H9 (cell line): ENCODE results near the gene HCAR1. TPM values are rescaled to one million over a fixed set of nuclear protein-coding genes. Genes with fewer than 3 reads are reported as not detected.

Experiments used
- DNase-seq: peaks from one replicate; pipeline ENCODE4 v3.0.0-alpha.2; 2017
- H2AFZ ChIP-seq: one replicate; pipeline ENCODE4 v1.6.1; 2013; ENCODE audit warnings: mild to moderate bottlenecking, low read length, control low read depth, moderate library complexity
- H2AK5ac ChIP-seq: 2 replicates; pipeline ENCODE4 v1.6.1; 2013; ENCODE audit warnings: low read length, control low read depth, mixed read lengths; ENCODE audit not compliant: insufficient read length
- H2BK120ac ChIP-seq: one replicate; pipeline ENCODE4 v1.6.1; 2013; ENCODE audit warnings: low read depth, mild to moderate bottlenecking, low read length, control low read depth, inconsistent platforms; ENCODE audit not compliant: poor library complexity, severe bottlenecking
- H2BK12ac ChIP-seq: 2 replicates; pipeline ENCODE4 v1.6.1; 2013; ENCODE audit warnings: low read length, control low read depth, mixed read lengths, low read depth; ENCODE audit not compliant: insufficient read length
- H2BK15ac ChIP-seq: 2 replicates; pipeline ENCODE4 v1.6.1; 2013; ENCODE audit warnings: low read depth, low read length, control low read depth
- H2BK20ac ChIP-seq: one replicate; pipeline ENCODE4 v1.6.1; 2013; ENCODE audit warnings: low read depth, mild to moderate bottlenecking, low read length, control low read depth, inconsistent platforms; ENCODE audit not compliant: poor library complexity, severe bottlenecking
- H2BK5ac ChIP-seq: 2 replicates; pipeline ENCODE4 v1.6.1; 2013; ENCODE audit warnings: low read length, control low read depth, mixed read lengths; ENCODE audit not compliant: insufficient read length
- H3K14ac ChIP-seq: 2 replicates; pipeline ENCODE4 v1.6.1; 2013; ENCODE audit warnings: low read length, control low read depth; ENCODE audit not compliant: insufficient read depth
- H3K18ac ChIP-seq: 2 replicates; pipeline ENCODE4 v1.6.1; 2013; ENCODE audit warnings: low read depth, mild to moderate bottlenecking, mixed read lengths, low read length, control low read depth; ENCODE audit not compliant: insufficient read length
- H3K23ac ChIP-seq: 2 replicates; pipeline ENCODE4 v1.6.1; 2013; ENCODE audit warnings: low read length, control low read depth, mixed read lengths, low read depth; ENCODE audit not compliant: insufficient read length
- H3K23me2 ChIP-seq: 2 replicates; pipeline ENCODE4 v1.6.1; 2013; ENCODE audit warnings: low read depth, mild to moderate bottlenecking, mixed read lengths, low read length, control low read depth; ENCODE audit not compliant: insufficient read length, poor library complexity, severe bottlenecking
- H3K27ac ChIP-seq: 2 replicates; pipeline ENCODE4 v1.5.1; 2013; ENCODE audit warnings: low read length, control low read depth, mixed read lengths, low read depth; ENCODE audit not compliant: insufficient read length
- H3K27me3 ChIP-seq: 2 replicates; pipeline ENCODE4 v1.6.1; 2013; ENCODE audit warnings: low read length, control low read depth, inconsistent platforms; ENCODE audit not compliant: insufficient read depth
- H3K4ac ChIP-seq: 2 replicates; pipeline ENCODE4 v1.6.1; 2013; ENCODE audit warnings: low read depth, mild to moderate bottlenecking, control low read depth, inconsistent platforms, low read length, moderate library complexity
- H3K4me1 ChIP-seq: 2 replicates; pipeline ENCODE4 v1.6.1; 2013; ENCODE audit warnings: low read length, control low read depth, inconsistent platforms; ENCODE audit not compliant: insufficient read depth
- H3K4me2 ChIP-seq: 2 replicates; pipeline ENCODE4 v1.6.1; 2013; ENCODE audit warnings: low read length, control low read depth, mixed read lengths; ENCODE audit not compliant: insufficient read length, insufficient read depth
- H3K56ac ChIP-seq: 2 replicates; pipeline ENCODE4 v1.6.1; 2013; ENCODE audit warnings: low read depth, mild to moderate bottlenecking, mixed read lengths, low read length, control low read depth; ENCODE audit not compliant: insufficient read length
- H3K79me1 ChIP-seq: 2 replicates; pipeline ENCODE4 v1.6.1; 2013; ENCODE audit warnings: low read depth, mild to moderate bottlenecking, moderate library complexity, low read length, control low read depth, inconsistent platforms; ENCODE audit not compliant: insufficient read depth, poor library complexity, severe bottlenecking
- H3K79me2 ChIP-seq: 2 replicates; pipeline ENCODE4 v1.6.1; 2013; ENCODE audit warnings: low read length, control low read depth, inconsistent platforms; ENCODE audit not compliant: insufficient read depth
- H3K9ac ChIP-seq: 2 replicates; pipeline ENCODE4 v1.6.1; 2013; ENCODE audit warnings: low read length, control low read depth, mixed read lengths; ENCODE audit not compliant: insufficient read length; ENCODE audit errors: extremely low read depth
- H3K9me3 ChIP-seq: one replicate; pipeline ENCODE4 v1.6.1; 2013; ENCODE audit warnings: low read depth, low read length, inconsistent platforms; ENCODE audit not compliant: control insufficient read depth
- H3T11ph ChIP-seq: one replicate; pipeline ENCODE4 v1.6.1; 2013; ENCODE audit warnings: mild to moderate bottlenecking, low read length, control low read depth, inconsistent platforms
- H4K20me1 ChIP-seq: one replicate; pipeline ENCODE4 v1.6.1; 2013; ENCODE audit not compliant: control insufficient read depth, insufficient read length, insufficient read depth
- H4K5ac ChIP-seq: 2 replicates; pipeline ENCODE4 v1.6.1; 2013; ENCODE audit warnings: low read depth, mild to moderate bottlenecking, mixed read lengths, low read length, control low read depth; ENCODE audit not compliant: insufficient read length
- H4K8ac ChIP-seq: replicated peaks from 2 replicates; pipeline ENCODE4 v1.6.1; 2013; ENCODE audit warnings: low read length, control low read depth, mixed read lengths, low read depth; ENCODE audit not compliant: insufficient read length
- H4K91ac ChIP-seq: 2 replicates; pipeline ENCODE4 v1.6.1; 2013; ENCODE audit warnings: low read depth, mild to moderate bottlenecking, moderate library complexity, mixed read lengths, low read length, control low read depth; ENCODE audit not compliant: insufficient read length
- H3K27ac Mint-ChIP-seq, 3 experiments: 2 replicates in 2 of 3; 3 replicates in 1 of 3; pipeline ENCODE4 v1.8.0; 2020 to 2021; ENCODE audit warnings: mixed read lengths in 3 of 3, mild to moderate bottlenecking in 1 of 3, moderate library complexity in 1 of 3
- H3K27me3 Mint-ChIP-seq: 2 replicates; pipeline ENCODE4 v1.8.0; 2021; ENCODE audit warnings: low read depth, mild to moderate bottlenecking, moderate library complexity, mixed read lengths
- H3K36me3 Mint-ChIP-seq, 3 experiments: 2 replicates in 2 of 3; 3 replicates in 1 of 3; pipeline ENCODE4 v1.8.0; 2020 to 2021; ENCODE audit warnings: low read depth in 3 of 3, mixed read lengths in 3 of 3; ENCODE audit not compliant: insufficient read depth in 1 of 3
- H3K4me1 Mint-ChIP-seq, 2 experiments: 2 replicates each; pipeline ENCODE4 v1.8.0; 2020; ENCODE audit warnings: mixed read lengths in 2 of 2
- H3K4me3 Mint-ChIP-seq, 2 experiments: 2 replicates in 1 of 2; 3 replicates in 1 of 2; pipeline ENCODE4 v1.8.0; 2020 to 2021; ENCODE audit warnings: mild to moderate bottlenecking in 2 of 2, mixed read lengths in 2 of 2, moderate library complexity in 1 of 2
- H3K9me3 Mint-ChIP-seq, 2 experiments: 2 replicates in 1 of 2; 3 replicates in 1 of 2; pipeline ENCODE4 v1.8.0; 2020; ENCODE audit warnings: mild to moderate bottlenecking in 2 of 2, mixed read lengths in 2 of 2, moderate library complexity in 1 of 2
- CTCF ChIP-seq: fragments of 200-600 bp; sonication (generic); conservative IDR thresholded peaks from 3 replicates; pipeline ENCODE4 v1.8.0; 2021; ENCODE audit warnings: antibody characterized with exemption, mild to moderate bottlenecking
- WGBS: extraction: QIAGEN DNeasy Blood & Tissue Kit; methylation state at CpG from one replicate; pipeline ENCODE4 v1.1.7; 2013; ENCODE audit warnings: missing lambda C conversion rate, low lambda C conversion rate, mixed read lengths; ENCODE audit not compliant: insufficient read length; ENCODE audit errors: extremely low coverage; 5-methylcytosine and 5-hydroxymethylcytosine counted together
- total RNA-seq: library from RNA; stranded (reverse); gene quantifications from 2 replicates; pipeline ENCODE4 v1.2.1, GENCODE V29; 2021

HCAR1 gene
- total RNA-seq, 1 experiment from 2014 or later = 0.07 TPM

DNA sequence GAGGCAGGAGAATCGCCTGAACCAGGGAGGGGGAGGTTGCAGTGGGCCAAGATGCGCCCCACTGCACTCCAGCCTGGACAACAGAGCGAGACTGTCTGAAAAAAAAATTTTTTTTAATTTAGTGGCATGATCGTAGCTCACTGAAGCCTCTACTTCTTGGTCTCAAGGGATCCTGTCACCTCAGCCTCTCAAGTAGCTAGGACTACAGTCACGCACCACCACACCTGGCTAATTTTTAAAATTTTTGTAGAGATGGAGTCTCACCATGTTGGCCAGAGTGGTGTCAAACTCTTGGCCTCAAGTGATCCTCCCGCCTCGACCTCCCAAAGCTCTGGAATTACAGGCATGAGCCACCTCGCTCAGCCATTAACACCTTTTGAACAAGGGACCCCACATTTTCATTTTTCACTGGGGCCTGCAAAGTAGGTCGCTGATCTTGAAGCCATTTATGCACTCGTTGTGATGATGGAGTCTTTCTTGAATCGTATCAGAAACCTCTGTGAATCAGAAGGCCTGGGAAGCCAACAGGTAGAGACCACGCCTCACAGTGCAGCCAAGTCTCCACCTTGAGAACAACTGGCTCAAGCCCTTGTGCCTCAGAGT is 5.9 kb downstream of the HCAR1 start:
- H3K4me1 ChIP-seq = no peaks in the 10 kb centered on the region
- peaks cover 10 to 12% of the 10 kb centered on the region in 2 experiments for H3K4me1 Mint-ChIP-seq
- H3K4me3 Mint-ChIP-seq = no peak overlapping the region
- peak overlapping the region in 1 of 3 experiments; percentile 32; a peak in 1 of 7 replicates for H3K27ac Mint-ChIP-seq
- H2BK120ac ChIP-seq = no peak overlapping the region
- H3K79me1 ChIP-seq = no peaks in the 10 kb centered on the region
- H3K9ac ChIP-seq = no peak overlapping the region
- H3K56ac ChIP-seq = no peak overlapping the region
- H3K9me3 ChIP-seq = no peaks in the 10 kb centered on the region
- no peak overlapping the region for H3K14ac ChIP-seq
- H3K4me2 ChIP-seq = no peak overlapping the region
- no peaks in the 10 kb centered on the region for H3K23me2 ChIP-seq
- no peaks in the 10 kb centered on the region for H3K9me3 Mint-ChIP-seq
- H3K4ac ChIP-seq = no peak overlapping the region
- no peak for DNase-seq
- no peaks in the 10 kb centered on the region for H4K20me1 ChIP-seq
- H3K18ac ChIP-seq = no peak overlapping the region
- H3K27me3 ChIP-seq = no peaks in the 10 kb centered on the region
- H2BK12ac ChIP-seq = no peak overlapping the region
- no peaks in the 10 kb centered on the region for H3K27me3 Mint-ChIP-seq
- H3K36me3 Mint-ChIP-seq = no peaks in the 10 kb centered on the region
- no CpG with 5 or more reads among the region's 12 CpGs for WGBS
- no peak overlapping the region for H3K27ac ChIP-seq
- H4K5ac ChIP-seq = no peak overlapping the region
- no peak overlapping the region for H2AK5ac ChIP-seq
- H2BK15ac ChIP-seq = no peak overlapping the region
- H4K8ac ChIP-seq = no peak overlapping the region
- no peak overlapping the region for H2BK20ac ChIP-seq
- H4K91ac ChIP-seq = no peak overlapping the region
- H3K79me2 ChIP-seq = no peaks in the 10 kb centered on the region
- H2AFZ ChIP-seq = no peak overlapping the region
- H3K23ac ChIP-seq = no peak overlapping the region
- no peak overlapping the region for H2BK5ac ChIP-seq
- TF ChIP-seq CTCF = no peak
- no peak overlapping the region for H3T11ph ChIP-seq
